Measurements from ENCODE around the gene RNF111.
A peak's percentile ranks its signal among the peaks of the same experiment; 100 is the strongest.

The RNF111 gene

GRCh38 chr15:59104912-59105732 lies 117.7 kb downstream of the RNF111 start, which contains the start of gene CCNB2:
Gene CCNB2 (plus strand): TSS chr15:59105146. CDS start chr15:59105269, 123 bp downstream.
- no peak for TF ChIP-seq CTCF (IDR thresholded peaks at IDR 0.05; ENCODE audit: insufficient read depth, low read depth, low read length, missing control alignments)
- H3K4me3 ChIP-seq (ENCODE audit: low read length): peak within 1 kb of the TSS; percentile 87
- DNase-seq (ENCODE audit: low read depth): peak; percentile 95

GRCh38 chr15:59105854-59106253 lies 118.4 kb downstream of the RNF111 start:
- H3K4me3 ChIP-seq (ENCODE audit: low read length): peak overlapping the region; percentile 87
- peak; percentile 53 for TF ChIP-seq CTCF (IDR thresholded peaks at IDR 0.05; ENCODE audit: insufficient read depth, low read depth, low read length, missing control alignments)
- peak; percentile 28 for DNase-seq (ENCODE audit: low read depth)

- TF ChIP-seq CTCF (IDR thresholded peaks at IDR 0.05; ENCODE audit: insufficient read depth, low read depth, low read length, missing control alignments): no peak
- no peak for DNase-seq (ENCODE audit: low read depth)
- no peak overlapping the region for H3K4me3 ChIP-seq (ENCODE audit: low read length)
Measured at GRCh38 chr15:59111251-59111650, 123.8 kb downstream of the RNF111 start.

GRCh38 chr15:59115047-59115446 lies 127.6 kb downstream of the RNF111 start:
- no peak overlapping the region for H3K4me3 ChIP-seq (ENCODE audit: low read length)
- TF ChIP-seq CTCF (IDR thresholded peaks at IDR 0.05; ENCODE audit: insufficient read depth, low read depth, low read length, missing control alignments): no peak
- no peak for DNase-seq (ENCODE audit: low read depth)

- DNase-seq (ENCODE audit: low read depth): no peak
- no peak for TF ChIP-seq CTCF (IDR thresholded peaks at IDR 0.05; ENCODE audit: insufficient read depth, low read depth, low read length, missing control alignments)
- no peak overlapping the region for H3K4me3 ChIP-seq (ENCODE audit: low read length)
Measured at GRCh38 chr15:59116141-59116540, 128.7 kb downstream of the RNF111 start.

GRCh38 chr15:59116771-59117170 lies 129.3 kb downstream of the RNF111 start:
- no peak for TF ChIP-seq CTCF (IDR thresholded peaks at IDR 0.05; ENCODE audit: insufficient read depth, low read depth, low read length, missing control alignments)
- H3K4me3 ChIP-seq (ENCODE audit: low read length): no peak overlapping the region
- no peak for DNase-seq (ENCODE audit: low read depth)

GRCh38 chr15:59119625-59120024 lies 132.2 kb downstream of the RNF111 start:
- H3K4me3 ChIP-seq (ENCODE audit: low read length): no peak overlapping the region
- DNase-seq (ENCODE audit: low read depth): no peak
- TF ChIP-seq CTCF (IDR thresholded peaks at IDR 0.05; ENCODE audit: insufficient read depth, low read depth, low read length, missing control alignments): no peak

Data from epithelial cell of esophagus (primary cell).